ENCODE data around the gene EIF4E2. TPM values are rescaled to one million over a fixed set of nuclear protein-coding genes. Genes with fewer than 3 reads are reported as not detected.

Gene EIF4E2
- total RNA-seq, 4 donors from 2014 or later: 23.8 to 38.5 (median 27.8) TPM

GRCh38 chr2:232508251-232508650, 42.2 kb upstream of the EIF4E2 start:
- Histone ChIP-seq H3K27ac (no peak overlapping the region), H3K36me3 (no peaks in the 10 kb centered on the region), H3K4me3 (no peak overlapping the region), H3K4me1 (peaks cover 0 to 6% (median under 1%) of the 10 kb centered on the region in 4 donors), H3K27me3 (peaks cover 0 to 38% of the 10 kb centered on the region in 2 donors), H3K9me3 (no peaks in the 10 kb centered on the region)
- DNase-seq (ENCODE audit: low spot score in 2 of 2): no peak
- TF ChIP-seq POLR2A (IDR thresholded peaks at IDR 0.05) (no peak), EP300 (IDR thresholded peaks at IDR 0.05) (no peak), CTCF (IDR thresholded peaks at IDR 0.05) (no peak)
- WGBS, 2 donors: 72 to 82% methylated on average over 6 to 7 of the region's 7 CpGs

- Histone ChIP-seq H3K27ac (no peak overlapping the region), H3K4me3 (no peak overlapping the region), H3K36me3 (no peaks in the 10 kb centered on the region), H3K27me3 (peaks cover 0 to 9% of the 10 kb centered on the region in 2 donors), H3K9me3 (no peaks in the 10 kb centered on the region), H3K4me1 (no peaks in the 10 kb centered on the region)
- TF ChIP-seq CTCF (IDR thresholded peaks at IDR 0.05) (no peak), POLR2A (IDR thresholded peaks at IDR 0.05) (no peak), EP300 (IDR thresholded peaks at IDR 0.05) (no peak)
- WGBS, 2 donors: 36 to 46% methylated on average over 9 of the region's 11 CpGs
- DNase-seq (ENCODE audit: low spot score in 2 of 2): no peak
Observed at GRCh38 chr2:232511336-232511890, 39.1 kb upstream of the EIF4E2 start.

GRCh38 chr2:232512602-232513001, 37.9 kb upstream of the EIF4E2 start:
- H3K4me3 ChIP-seq: no peak overlapping the region
- H3K4me1 ChIP-seq: no peaks in the 10 kb centered on the region
- no peaks in the 10 kb centered on the region for H3K36me3 ChIP-seq
- no peaks in the 10 kb centered on the region for H3K9me3 ChIP-seq
- no peak for DNase-seq (ENCODE audit: low spot score in 2 of 2)
- H3K27me3 ChIP-seq: peaks cover 0 to 5% of the 10 kb centered on the region in 2 donors
- no peak overlapping the region for H3K27ac ChIP-seq
- 64 to 72% methylated on average over 10 of the region's 10 CpGs for WGBS, 2 donors
- TF ChIP-seq POLR2A (IDR thresholded peaks at IDR 0.05) (no peak), CTCF (IDR thresholded peaks at IDR 0.05) (no peak), EP300 (IDR thresholded peaks at IDR 0.05) (no peak)

GRCh38 chr2:232513353-232513752, 37.1 kb upstream of the EIF4E2 start:
- peaks cover 0 to 5% of the 10 kb centered on the region in 2 donors for H3K27me3 ChIP-seq
- H3K4me1 ChIP-seq: no peaks in the 10 kb centered on the region
- TF ChIP-seq EP300 (IDR thresholded peaks at IDR 0.05) (no peak), CTCF (IDR thresholded peaks at IDR 0.05) (no peak), POLR2A (IDR thresholded peaks at IDR 0.05) (no peak)
- no peaks in the 10 kb centered on the region for H3K9me3 ChIP-seq
- no peaks in the 10 kb centered on the region for H3K36me3 ChIP-seq
- 83 to 84% methylated on average over 5 of the region's 5 CpGs for WGBS, 2 donors
- H3K27ac ChIP-seq: no peak overlapping the region
- no peak for DNase-seq (ENCODE audit: low spot score in 2 of 2)
- no peak overlapping the region for H3K4me3 ChIP-seq

- H3K4me1 ChIP-seq: no peaks in the 10 kb centered on the region
- no peaks in the 10 kb centered on the region for H3K9me3 ChIP-seq
- no peak overlapping the region for H3K27ac ChIP-seq
- DNase-seq (ENCODE audit: low spot score in 2 of 2): no peak
- TF ChIP-seq CTCF (IDR thresholded peaks at IDR 0.05) (no peak), POLR2A (IDR thresholded peaks at IDR 0.05) (no peak), EP300 (IDR thresholded peaks at IDR 0.05) (no peak)
- H3K4me3 ChIP-seq: no peak overlapping the region
- peaks cover 0 to 18% of the 10 kb centered on the region in 2 donors for H3K27me3 ChIP-seq
- WGBS, 2 donors: 90 to 91% methylated on average over 7 of the region's 7 CpGs
- no peaks in the 10 kb centered on the region for H3K36me3 ChIP-seq
Observed at GRCh38 chr2:232515639-232516038, 34.9 kb upstream of the EIF4E2 start.

All from tibial nerve (tissue), 4 donors.